Measurements from ENCODE around the gene SPTBN1. TPM values are rescaled to one million over a fixed set of nuclear protein-coding genes. Genes with fewer than 3 reads are reported as not detected.

The SPTBN1 gene
- total and polyA plus RNA-seq, 9 of the 15 experiments (the other 6 are each of a cell fraction or from before 2014, with no cell fraction given) = 8.9 to 66.8 (median 31.4) TPM

GRCh38 chr2:54494087-54494486 is 38.0 kb downstream of the SPTBN1 start:
- ChIA-PET CTCF (ENCODE audit: low intra/inter-chr PET ratio) (no interaction called here), POLR2A (no interaction called here)
- Histone ChIP-seq H4K20me1 (replicated peaks; ENCODE audit: control insufficient read depth, insufficient read depth, low read length) (no peaks in the 10 kb centered on the region), H2AFZ (ENCODE audit: low read depth, low read length) (no peak overlapping the region), H3K9me3 (replicated peaks; ENCODE audit: control insufficient read depth, insufficient read depth, low read depth, low read length) (no peaks in the 10 kb centered on the region), H3K9ac (ENCODE audit: insufficient read depth in 1 of 2, low read depth in 2 of 2, low read length in 2 of 2) (no peak overlapping the region), H3K4me3 (no peak overlapping the region), H3K27ac (ENCODE audit: extremely low read depth, low read depth, low read length) (no peak overlapping the region), H3K9me1 (ENCODE audit: control insufficient read depth, insufficient read depth, low read length) (no peaks in the 10 kb centered on the region), H3K79me2 (ENCODE audit: control insufficient read depth, insufficient read depth, low read length) (no peaks in the 10 kb centered on the region), H3K27me3 (ENCODE audit: control insufficient read depth in 2 of 2, insufficient read depth in 2 of 2, low read length in 2 of 2) (no peaks in the 10 kb centered on the region; a peak in 1 of 5 replicates), H3K36me3 (ENCODE audit: control insufficient read depth, insufficient read depth, low read length) (no peaks in the 10 kb centered on the region), H3K4me1 (replicated peaks in 1 of 2; ENCODE audit: control insufficient read depth in 2 of 2, insufficient read depth in 2 of 2, low read length in 2 of 2) (no peaks in the 10 kb centered on the region), H3K4me2 (ENCODE audit: insufficient read depth, low read length) (no peak overlapping the region)
- ATAC-seq (no peak), DNase-seq (ENCODE audit: extremely low read depth in 1 of 4, low spot score in 3 of 4) (no peak), FAIRE-seq (no peak)
- WGBS (ENCODE audit: insufficient coverage, low coverage, missing lambda C conversion rate) = 3% methylated on average over 3 of the region's 3 CpGs
- intact Hi-C loops (cut with micrococcal nuclease) = no loop called here
- no TSS peak for BruUV-seq (replicated peaks)
- TF ChIP-seq CREBBP (IDR thresholded peaks at IDR 0.05; ENCODE audit: low read depth, low read length) = no peak
- TF ChIP-seq, protein P1, sequence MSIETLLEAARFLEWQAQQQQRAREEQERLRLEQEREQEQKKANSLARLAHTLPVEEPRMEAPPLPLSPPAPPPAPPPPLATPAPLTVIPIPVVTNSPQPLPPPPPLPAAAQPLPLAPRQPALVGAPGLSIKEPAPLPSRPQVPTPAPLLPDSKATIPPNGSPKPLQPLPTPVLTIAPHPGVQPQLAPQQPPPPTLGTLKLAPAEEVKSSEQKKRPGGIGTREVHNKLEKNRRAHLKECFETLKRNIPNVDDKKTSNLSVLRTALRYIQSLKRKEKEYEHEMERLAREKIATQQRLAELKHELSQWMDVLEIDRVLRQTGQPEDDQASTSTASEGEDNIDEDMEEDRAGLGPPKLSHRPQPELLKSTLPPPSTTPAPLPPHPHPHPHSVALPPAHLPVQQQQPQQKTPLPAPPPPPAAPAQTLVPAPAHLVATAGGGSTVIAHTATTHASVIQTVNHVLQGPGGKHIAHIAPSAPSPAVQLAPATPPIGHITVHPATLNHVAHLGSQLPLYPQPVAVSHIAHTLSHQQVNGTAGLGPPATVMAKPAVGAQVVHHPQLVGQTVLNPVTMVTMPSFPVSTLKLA (conservative IDR thresholded peaks at IDR 0.05) = no peak
- TF ChIP-seq, protein P2, sequence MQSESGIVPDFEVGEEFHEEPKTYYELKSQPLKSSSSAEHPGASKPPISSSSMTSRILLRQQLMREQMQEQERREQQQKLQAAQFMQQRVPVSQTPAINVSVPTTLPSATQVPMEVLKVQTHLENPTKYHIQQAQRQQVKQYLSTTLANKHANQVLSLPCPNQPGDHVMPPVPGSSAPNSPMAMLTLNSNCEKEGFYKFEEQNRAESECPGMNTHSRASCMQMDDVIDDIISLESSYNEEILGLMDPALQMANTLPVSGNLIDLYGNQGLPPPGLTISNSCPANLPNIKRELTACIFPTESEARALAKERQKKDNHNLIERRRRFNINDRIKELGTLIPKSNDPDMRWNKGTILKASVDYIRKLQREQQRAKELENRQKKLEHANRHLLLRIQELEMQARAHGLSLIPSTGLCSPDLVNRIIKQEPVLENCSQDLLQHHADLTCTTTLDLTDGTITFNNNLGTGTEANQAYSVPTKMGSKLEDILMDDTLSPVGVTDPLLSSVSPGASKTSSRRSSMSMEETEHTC (IDR thresholded peaks at IDR 0.05) = no peak
- no peak for TF ChIP-seq BCL6 (CRISPR knock-in tag; IDR thresholded peaks at IDR 0.05)
- TF ChIP-seq EZH2 (IDR thresholded peaks at IDR 0.05; ENCODE audit: borderline replicate concordance, low read depth, low read length) = no peak
- TF ChIP-seq CCAR2 (IDR thresholded peaks at IDR 0.05; ENCODE audit: low read depth, low read length) = no peak
- no peak for TF ChIP-seq ZNF134 (CRISPR knock-in tag; conservative IDR thresholded peaks at IDR 0.05)
- TF ChIP-seq MAZ (CRISPR knock-in tag; conservative IDR thresholded peaks at IDR 0.05 in 1 of 2, IDR thresholded peaks at IDR 0.05 in 1 of 2) = no peak
- TF ChIP-seq ZBTB7A (IDR thresholded peaks at IDR 0.05; ENCODE audit: borderline replicate concordance, control insufficient read depth, low read depth, low read length) = no peak
- in situ Hi-C loops (cut with MboI) = no loop called here

All from K562 (cell line).